ENCODE measurements around the gene VANGL2. TPM values are rescaled to one million over a fixed set of nuclear protein-coding genes. Genes with fewer than 3 reads are reported as not detected.

VANGL2 gene
- not detected in 2 replicates for total RNA-seq

GRCh38 chr1:160400223-160400645, at the start of gene VANGL2:
Gene VANGL2 (plus strand): TSS chr1:160400564. CDS start chr1:160415838, 15,274 bp downstream.

DNA sequence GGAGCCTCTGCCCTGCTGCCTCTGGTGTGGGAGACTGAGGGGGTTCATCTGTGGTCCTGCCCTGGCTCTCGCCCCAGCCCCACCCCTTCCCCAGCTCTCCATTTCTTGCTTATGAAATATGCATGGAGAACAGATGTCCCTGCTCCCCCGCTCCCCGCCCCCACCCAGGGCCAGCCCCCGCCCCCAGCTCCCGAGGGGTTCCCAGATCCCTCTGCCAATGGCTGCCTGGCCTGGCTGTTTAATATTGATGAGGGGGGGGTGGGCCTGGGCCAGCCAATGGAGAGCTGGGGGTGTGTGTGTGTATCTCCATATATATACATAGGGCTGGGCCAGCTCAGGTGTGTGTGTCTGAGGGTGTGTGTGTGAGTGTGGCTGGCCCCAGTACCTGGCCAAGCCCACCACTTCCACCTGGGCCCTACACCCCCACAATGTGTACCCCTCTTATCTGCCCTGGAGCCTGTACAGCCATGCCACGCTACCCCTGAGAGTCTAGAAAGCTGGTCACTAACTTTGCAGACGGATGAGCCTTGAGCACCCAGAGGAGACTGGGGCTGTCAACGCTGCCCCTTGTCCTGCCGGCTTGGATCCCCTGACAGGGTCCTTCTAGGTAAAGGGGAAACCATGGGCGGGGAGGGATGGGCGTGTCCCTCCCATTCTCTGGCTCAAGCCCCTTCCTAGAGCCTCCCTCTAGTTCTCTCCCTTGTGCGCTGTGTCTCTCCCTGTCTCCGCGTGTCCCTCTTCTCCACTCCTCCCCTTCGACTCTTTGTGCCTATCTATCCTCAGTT, 33.4 kb upstream of the VANGL2 start, which contains the start of gene NHLH1:
NHLH1 (plus strand) TSS at position 341 of the 785 bp plus-strand sequence. CDS start 3,661 bp downstream, outside the sequence.

Other genes with a start within 250 kb of the VANGL2 start
- gene ATP1A4, start 249.0 kb upstream of the VANGL2 start, total RNA-seq = not detected in 2 replicates
- not detected in 2 replicates for gene CASQ1, start 210.0 kb upstream of the VANGL2 start, total RNA-seq
- 77.8 and 102 TPM in 2 replicates for gene PEA15, start 195.2 kb upstream of the VANGL2 start, total RNA-seq
- gene DCAF8, start 138.0 kb upstream of the VANGL2 start, total RNA-seq = 43.0 and 45.9 TPM in 2 replicates
- 44.1 and 111 TPM in 2 replicates for gene PEX19, start 115.4 kb upstream of the VANGL2 start, total RNA-seq
- 275 and 281 TPM in 2 replicates for gene COPA, start 57.3 kb upstream of the VANGL2 start, total RNA-seq
- gene NCSTN, start 57.2 kb upstream of the VANGL2 start, total RNA-seq = 86.8 TPM in 2 replicates
- not detected in 2 replicates for gene NHLH1, start 33.5 kb upstream of the VANGL2 start, total RNA-seq
- not detected in 2 replicates for gene SLAMF6, start 122.7 kb downstream of the VANGL2 start, total RNA-seq
- gene CD84, start 178.9 kb downstream of the VANGL2 start, total RNA-seq = not detected in 2 replicates
- gene SLAMF1, start 246.5 kb downstream of the VANGL2 start, total RNA-seq = not detected in 2 replicates

All from myometrial cell (primary cell).